GM12878 (cell line): ENCODE data around the gene DGKB. TPM values are rescaled to one million over a fixed set of nuclear protein-coding genes. Genes with fewer than 3 reads are reported as not detected.

Experiments
- ATAC-seq: fragments of 200-7000 bp; cut with Tn5 transposase; 3 replicates; pipeline ENCODE4 v1.9.1; 2020; ENCODE audit warnings: mild to moderate bottlenecking, moderate library complexity
- BruUV-seq: library from RNA; stranded (reverse); fragments of 400-500 nt; replicated peaks from 2 replicates; lab custom pipeline; 2021; lab: Mats Ljungman, UMichigan
- CTCF ChIA-PET: fragments of 300-600 bp; sonication (Branson Sonifier 250); formaldehyde crosslinking; extraction: SDS; loops from one replicate; lab custom pipeline; 2021; ENCODE audit warnings: inconsistent platforms; lab: Yijun Ruan, JAX
- POLR2A ChIA-PET: fragments of 350-600 bp; formaldehyde crosslinking; extraction: SDS; loops from one replicate; lab custom pipeline; 2021; ENCODE audit warnings: inconsistent platforms; lab: Charles Lee
- RAD21 ChIA-PET: fragments of 300-600 bp; sonication (Branson Sonifier 250); formaldehyde crosslinking; loops from one replicate; lab custom pipeline; 2023; ENCODE audit warnings: antibody characterized with exemption; ENCODE audit not compliant: unreplicated experiment; lab: Charles Lee
- SMC1A ChIA-PET: fragments of 300-600 bp; sonication (Branson Sonifier 250); formaldehyde crosslinking; loops from one replicate; lab custom pipeline; 2023; ENCODE audit not compliant: unreplicated experiment, uncharacterized antibody; lab: Charles Lee
- DNase-seq: peaks from one replicate; pipeline ENCODE4 v3.0.0-alpha.2; 2011; ENCODE audit warnings: low read depth, low spot score
- FAIRE-seq: peaks from 3 replicates; lab custom pipeline; 2011; peaks lifted over from hg19 to GRCh38; lab: Jason Lieb, UNC
- H2AFZ ChIP-seq: 2 replicates; pipeline ENCODE4 v1.6.0; 2011; ENCODE audit warnings: low read depth, low read length, control low read depth; ENCODE audit not compliant: control insufficient read depth
- H3K27ac ChIP-seq: 2 replicates; pipeline ENCODE4 v1.5.1; 2011; ENCODE audit warnings: control low read depth; ENCODE audit not compliant: control insufficient read depth, insufficient read depth
- H3K27me3 ChIP-seq, 2 experiments: replicated peaks in 1 of 2; 2 replicates each; pipeline versions ENCODE4 v1.6.0 to v1.6.1; 2011; ENCODE audit warnings: low read length in 1 of 2; ENCODE audit not compliant: control insufficient read depth in 2 of 2, insufficient read depth in 2 of 2
- H3K36me3 ChIP-seq, 2 experiments: 2 replicates each; pipeline ENCODE4 v1.5.1; 2011; ENCODE audit warnings: low read length in 1 of 2; ENCODE audit not compliant: control insufficient read depth in 2 of 2, insufficient read depth in 2 of 2
- H3K4me1 ChIP-seq: 2 replicates; pipeline ENCODE4 v1.6.1; 2011; ENCODE audit warnings: mild to moderate bottlenecking, low read length, moderate library complexity, mixed read lengths; ENCODE audit not compliant: control insufficient read depth, insufficient read depth
- H3K4me2 ChIP-seq: 2 replicates; pipeline ENCODE4 v1.6.0; 2011; ENCODE audit warnings: control low read depth; ENCODE audit not compliant: control insufficient read depth, insufficient read depth
- H3K4me3 ChIP-seq: fragments of 200-600 bp; sonication (generic); 2 replicates; pipeline ENCODE4 v1.5.1; 2016
- H3K79me2 ChIP-seq: 2 replicates; pipeline ENCODE4 v1.6.0; 2011; ENCODE audit warnings: low read length; ENCODE audit not compliant: control insufficient read depth, insufficient read depth
- H3K9ac ChIP-seq: 2 replicates; pipeline ENCODE4 v1.8.0; 2011; ENCODE audit warnings: low read length, control low read depth, mixed read lengths; ENCODE audit not compliant: control insufficient read depth, insufficient read depth
- H3K9me3 ChIP-seq: replicated peaks from 3 replicates; pipeline ENCODE4 v1.5.1; 2011; ENCODE audit warnings: mild to moderate bottlenecking, low read length; ENCODE audit not compliant: control insufficient read depth, insufficient read depth
- H4K20me1 ChIP-seq: 2 replicates; pipeline ENCODE4 v1.6.0; 2011; ENCODE audit not compliant: control insufficient read depth, insufficient read depth
- CBX3 ChIP-seq: fragments of 200-600 bp; sonication (generic); IDR thresholded peaks from 2 replicates; pipeline ENCODE4 v1.6.1; 2016; ENCODE audit warnings: low read depth, borderline replicate concordance
- CBX5 ChIP-seq: sonication (generic); IDR thresholded peaks from 2 replicates; pipeline ENCODE4 v1.6.1; 2016; ENCODE audit warnings: low read depth, moderate library complexity, mild to moderate bottlenecking, inconsistent platforms
- EGR1 ChIP-seq, 2 experiments: IDR thresholded peaks; 1 replicate in 1 of 2; 2 replicates in 1 of 2; pipeline ENCODE4 v1.6.1; 2011 to 2012; ENCODE audit warnings: low read depth in 2 of 2, low read length in 2 of 2, borderline replicate concordance in 1 of 2, mild to moderate bottlenecking in 1 of 2, moderate library complexity in 1 of 2
- KLF5 ChIP-seq: fragments of 450-650 bp; IDR thresholded peaks from 2 replicates; pipeline ENCODE4 v1.6.1; 2014; ENCODE audit warnings: mild to moderate bottlenecking; ENCODE audit not compliant: partially characterized antibody
- NFIC ChIP-seq: IDR thresholded peaks from 2 replicates; pipeline ENCODE4 v1.6.1; 2012; ENCODE audit warnings: low read depth, mild to moderate bottlenecking, inconsistent platforms, low read length, moderate library complexity
- NFYA ChIP-seq: IDR thresholded peaks from 2 replicates; pipeline ENCODE4 v1.6.1; 2011; ENCODE audit warnings: low read depth, mild to moderate bottlenecking, low read length, improper control_type of control experiment, borderline replicate concordance
- NR2F1 ChIP-seq: fragments of 450-650 bp; conservative IDR thresholded peaks from 2 replicates; pipeline ENCODE4 v1.6.1; 2017; ENCODE audit warnings: mild to moderate bottlenecking
- RELB ChIP-seq: fragments of 450-650 bp; IDR thresholded peaks from 2 replicates; pipeline ENCODE4 v1.6.1; 2017; ENCODE audit warnings: low read depth, mild to moderate bottlenecking, moderate library complexity
- RUNX3 ChIP-seq: IDR thresholded peaks from 2 replicates; pipeline ENCODE4 v1.6.1; 2012; ENCODE audit warnings: low read length, inconsistent platforms
- SMAD1 ChIP-seq: fragments of 450-650 bp; IDR thresholded peaks from 2 replicates; pipeline ENCODE4 v1.6.1; 2018; ENCODE audit warnings: mild to moderate bottlenecking, low read depth; ENCODE audit not compliant: partially characterized antibody
- SMARCA5 ChIP-seq: fragments of 450-650 bp; IDR thresholded peaks from 2 replicates; pipeline ENCODE4 v1.6.1; 2017; ENCODE audit warnings: mild to moderate bottlenecking
- STAT1 ChIP-seq: fragments of 450-650 bp; conservative IDR thresholded peaks from 2 replicates; pipeline ENCODE4 v1.6.1; 2014; ENCODE audit warnings: antibody characterized with exemption, mild to moderate bottlenecking
- TCF3 ChIP-seq: IDR thresholded peaks from 2 replicates; pipeline ENCODE4 v1.6.1; 2012; ENCODE audit warnings: low read depth, mild to moderate bottlenecking, low read length, borderline replicate concordance; ENCODE audit not compliant: insufficient read depth
- ZBED1 ChIP-seq: IDR thresholded peaks from 2 replicates; pipeline ENCODE4 v1.6.1; 2016; ENCODE audit warnings: borderline replicate concordance
- ZNF217 ChIP-seq: fragments of 450-650 bp; IDR thresholded peaks from 2 replicates; pipeline ENCODE4 v1.6.1; 2017; ENCODE audit warnings: antibody characterized with exemption, mild to moderate bottlenecking
- WGBS: methylation state at CpG from one replicate; pipeline ENCODE4 v1.1.6; 2016; ENCODE audit warnings: low lambda C conversion rate; ENCODE audit not compliant: insufficient replicate concordance, insufficient coverage; ENCODE audit errors: missing lambda C conversion rate; 5-methylcytosine and 5-hydroxymethylcytosine counted together
- in situ Hi-C: fragments of 300-500 bp; cut with MboI; formaldehyde crosslinking; loops from 9 replicates; pipeline ENCODE4 v1.14.3; 2018; ENCODE audit warnings: mixed read lengths
- intact Hi-C: fragments of 100-400 bp; cut with micrococcal nuclease; formaldehyde crosslinking; loops from one replicate; pipeline ENCODE4 v1.14.2; 2022; ENCODE audit not compliant: unreplicated experiment
- polyA plus RNA-seq, 11 experiments: library from polyadenylated mRNA; depleted of rRNA in 4 of 11; unstranded in 6 of 11; stranded (reverse) in 5 of 11; fragments of >200 nt; fragmentation: Nextera tagmentation in 4 of 11; fragmentation: Illumina TruSeq in 1 of 11; extraction: Ambion mirVana in 4 of 11; extraction: Trizol in 1 of 11; gene quantifications; 1 replicate in 1 of 11; 2 replicates in 10 of 11; pipeline versions ENCODE4 v1.2.1 to v1.2.3, GENCODE V29; 2011 to 2016; ENCODE audit warnings: inconsistent platforms in 2 of 11, missing spikeins in 2 of 11, low read depth in 1 of 11
- total RNA-seq, 4 experiments: library from RNA; depleted of rRNA in 3 of 4; stranded (reverse); fragments of >200 nt in 3 of 4; fragmentation: Illumina TruSeq in 1 of 4; extraction: Trizol in 1 of 4; gene quantifications; 2 replicates each; pipeline versions ENCODE4 v1.2.1 to v1.2.3, GENCODE V29; 2013 to 2021
- TF ChIP-seq, protein P1 (sequence below): fragments of 450-650 bp; IDR thresholded peaks from 2 replicates; pipeline ENCODE4 v1.6.1; 2014; ENCODE audit warnings: mild to moderate bottlenecking

The DGKB gene
- total and polyA plus RNA-seq, 10 of the 15 experiments (the other 5 are each of a cell fraction or from before 2014, with no cell fraction given): 0.02 to 0.10 (median 0.04) TPM; not detected in 6

DNA sequence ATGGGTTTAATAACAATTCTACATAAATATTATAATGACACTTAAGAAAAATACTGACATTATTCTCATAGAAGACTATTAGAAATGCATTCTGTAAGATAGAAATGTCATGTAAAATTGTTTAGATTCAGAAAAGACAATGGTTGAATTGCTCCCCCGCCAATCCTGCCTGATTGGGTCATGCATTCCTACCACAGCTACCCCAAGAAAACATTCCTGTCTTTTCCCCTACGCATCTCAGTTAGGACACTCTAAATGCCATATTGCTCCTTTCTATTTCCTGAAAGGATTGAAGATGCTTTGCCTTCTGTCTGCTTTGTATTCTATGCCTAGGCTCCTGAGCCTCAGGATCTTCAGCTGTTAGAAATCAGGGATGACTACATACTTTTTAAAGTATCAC, 109.4 kb downstream of the DGKB start:
- FAIRE-seq (no peak), ATAC-seq (no peak)
- no peak overlapping the region for H3K4me3 ChIP-seq
- no peak overlapping the region for H2AFZ ChIP-seq
- in situ Hi-C loops: no loop called here
- CTCF ChIA-PET: no interaction called here
- intact Hi-C loops: no loop called here
- no TSS peak for BruUV-seq
- TF ChIP-seq ZBED1 (no peak), STAT1 (no peak), NFIC (no peak), NR2F1 (no peak), RUNX3 (no peak), CBX5 (no peak)
- TF ChIP-seq, protein P1, sequence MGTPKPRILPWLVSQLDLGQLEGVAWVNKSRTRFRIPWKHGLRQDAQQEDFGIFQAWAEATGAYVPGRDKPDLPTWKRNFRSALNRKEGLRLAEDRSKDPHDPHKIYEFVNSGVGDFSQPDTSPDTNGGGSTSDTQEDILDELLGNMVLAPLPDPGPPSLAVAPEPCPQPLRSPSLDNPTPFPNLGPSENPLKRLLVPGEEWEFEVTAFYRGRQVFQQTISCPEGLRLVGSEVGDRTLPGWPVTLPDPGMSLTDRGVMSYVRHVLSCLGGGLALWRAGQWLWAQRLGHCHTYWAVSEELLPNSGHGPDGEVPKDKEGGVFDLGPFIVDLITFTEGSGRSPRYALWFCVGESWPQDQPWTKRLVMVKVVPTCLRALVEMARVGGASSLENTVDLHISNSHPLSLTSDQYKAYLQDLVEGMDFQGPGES: no peak
- TF ChIP-seq, all 136 proteins: peak for 0
- DNase-seq: no peak
- Histone ChIP-seq H3K9ac (no peak overlapping the region), H3K4me1 (no peaks in the 10 kb centered on the region), H3K27ac (no peak overlapping the region), H3K9me3 (no peaks in the 10 kb centered on the region), H3K36me3 (no peaks in the 10 kb centered on the region), H4K20me1 (no peaks in the 10 kb centered on the region), H3K27me3 (no peaks in the 10 kb centered on the region; a peak in 1 of 4 replicates), H3K79me2 (no peaks in the 10 kb centered on the region), H3K4me2 (no peak overlapping the region)
- ChIA-PET POLR2A (no interaction called here), SMC1A (interaction anchor here (1.1 kb wide), 1 partner anchor 26 kb away, joined by 4 read pairs; no protein-coding TSS in a partner anchor), RAD21 (no interaction called here)
- 0% methylated on average over 2 of the region's 2 CpGs for WGBS

- Histone ChIP-seq H3K27me3 (no peaks in the 10 kb centered on the region; a peak in 1 of 4 replicates), H4K20me1 (no peaks in the 10 kb centered on the region), H2AFZ (no peak overlapping the region), H3K4me2 (no peak overlapping the region), H3K79me2 (no peaks in the 10 kb centered on the region), H3K27ac (no peak overlapping the region), H3K36me3 (no peaks in the 10 kb centered on the region), H3K4me3 (no peak overlapping the region), H3K9ac (no peak overlapping the region), H3K9me3 (no peaks in the 10 kb centered on the region), H3K4me1 (no peaks in the 10 kb centered on the region)
- DNase-seq (no peak), FAIRE-seq (no peak), ATAC-seq (no peak)
- in situ Hi-C loops: no loop called here
- POLR2A ChIA-PET: no interaction called here
- RAD21 ChIA-PET: no interaction called here
- no TSS peak for BruUV-seq
- intact Hi-C loops: no loop called here
- TF ChIP-seq TCF3 (no peak), NFYA (no peak), CBX3 (no peak), ZNF217 (no peak), SMARCA5 (no peak), RELB (no peak), SMAD1 (no peak), EGR1 (IDR thresholded peaks at IDR 0.05; ENCODE audit: borderline replicate concordance in 1 of 2, low read depth in 2 of 2, low read length in 2 of 2) (no peak), KLF5 (no peak)
- CTCF ChIA-PET: no interaction called here
- SMC1A ChIA-PET: no interaction called here
- WGBS: 0% methylated on average over 3 of the region's 3 CpGs
Measured at GRCh38 chr7:14787551-14787950, 115.0 kb downstream of the DGKB start.
